Activated CD8-positive, alpha-beta memory T cell treated with anti-CD3 and anti-CD28 coated beads for 36 hours (primary cell): ENCODE results near the gene ZBTB39. TPM values are rescaled to one million over a fixed set of nuclear protein-coding genes. Genes with fewer than 3 reads are reported as not detected.
"Not testable (repeated sequence)": the region's sequence is repeated elsewhere in the genome, so short reads cannot be mapped to it uniquely, and the experiment has no call there.

Experiments used
- CTCF ChIA-PET: fragments of 350-600 bp; sonication (Branson Sonifier 250); formaldehyde crosslinking; loops from one replicate; lab custom pipeline; 2021; ENCODE audit warnings: antibody characterized with exemption; lab: Charles Lee
- POLR2A ChIA-PET: fragments of 350-600 bp; sonication (Branson Sonifier 250); formaldehyde crosslinking; loops from one replicate; lab custom pipeline; 2021; ENCODE audit warnings: antibody characterized with exemption; lab: Charles Lee
- total RNA-seq, 2 experiments: library from RNA; stranded (reverse); gene quantifications; one replicate each; pipeline ENCODE4 v1.2.3, GENCODE V29; 2021

ZBTB39 gene
- total RNA-seq, 2 experiments from 2014 or later: 8.2 to 8.7 TPM

- ChIA-PET POLR2A (no interaction called here), CTCF (interaction anchor here (0.6 kb wide), 1 partner anchor 29 kb away, joined by 5 read pairs; no protein-coding TSS in a partner anchor)
These were observed 12.1 kb downstream of the ZBTB39 start for GRCh38 chr12:56994231-56994746.

- ChIA-PET POLR2A (no interaction called here), CTCF (no interaction called here)
These were observed 13.0 kb downstream of the ZBTB39 start for GRCh38 chr12:56993346-56993745.

- POLR2A ChIA-PET: no interaction called here
These were observed 14.8 kb downstream of the ZBTB39 start for GRCh38 chr12:56991319-56992246.

GRCh38 chr12:56990648-56991318, 15.6 kb downstream of the ZBTB39 start:
- ChIA-PET POLR2A (no interaction called here), CTCF (interaction anchor here (0.6 to 1.2 kb wide), 2 partner anchors 122 to 184 kb away, joined by 3 read pairs; no protein-coding TSS in a partner anchor)

More at GRCh38 chr12:56991319-56992246, 14.8 kb downstream of the ZBTB39 start:
- CTCF ChIA-PET: interaction anchor here (1.2 kb wide), 1 partner anchor 121 kb away, joined by 3 read pairs; no protein-coding TSS in a partner anchor

DNA sequence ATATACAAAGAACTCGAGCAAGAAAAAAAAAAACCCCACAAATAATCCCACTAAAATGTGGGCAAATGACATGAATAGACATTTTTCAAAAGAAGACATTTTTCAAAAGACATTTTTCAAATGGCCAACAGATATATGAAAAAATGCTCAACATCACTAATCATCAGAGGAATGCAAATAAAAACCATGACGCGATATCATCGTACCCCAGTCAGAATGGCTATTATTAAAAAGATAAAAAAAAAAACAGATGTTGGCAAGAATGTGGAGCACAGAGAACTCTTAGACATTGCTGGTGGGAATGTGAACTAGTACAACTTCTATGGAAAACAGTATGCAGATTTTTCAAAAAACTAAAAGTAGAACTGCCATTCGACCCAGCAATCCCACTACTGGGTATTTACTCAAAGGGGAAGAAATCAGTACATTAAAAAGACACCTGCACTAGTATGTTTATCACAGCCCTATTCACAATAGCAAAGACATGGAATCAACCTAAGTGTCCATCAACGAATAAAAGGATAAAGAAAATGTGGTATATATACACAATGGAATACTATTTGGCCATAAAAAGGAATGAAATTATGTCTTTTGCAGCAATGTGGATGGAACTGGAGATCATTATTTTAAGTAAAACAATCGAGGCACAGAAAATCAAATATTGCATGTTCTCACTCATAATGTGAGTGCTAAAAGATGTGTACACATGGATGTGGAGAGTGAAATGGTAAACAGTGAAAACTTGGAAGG, 16.3 kb downstream of the ZBTB39 start:
- CTCF ChIA-PET: interaction anchor here (0.6 kb wide), 1 partner anchor 183 kb away, joined by 3 read pairs; no protein-coding TSS in a partner anchor
- POLR2A ChIA-PET: no interaction called here

DNA sequence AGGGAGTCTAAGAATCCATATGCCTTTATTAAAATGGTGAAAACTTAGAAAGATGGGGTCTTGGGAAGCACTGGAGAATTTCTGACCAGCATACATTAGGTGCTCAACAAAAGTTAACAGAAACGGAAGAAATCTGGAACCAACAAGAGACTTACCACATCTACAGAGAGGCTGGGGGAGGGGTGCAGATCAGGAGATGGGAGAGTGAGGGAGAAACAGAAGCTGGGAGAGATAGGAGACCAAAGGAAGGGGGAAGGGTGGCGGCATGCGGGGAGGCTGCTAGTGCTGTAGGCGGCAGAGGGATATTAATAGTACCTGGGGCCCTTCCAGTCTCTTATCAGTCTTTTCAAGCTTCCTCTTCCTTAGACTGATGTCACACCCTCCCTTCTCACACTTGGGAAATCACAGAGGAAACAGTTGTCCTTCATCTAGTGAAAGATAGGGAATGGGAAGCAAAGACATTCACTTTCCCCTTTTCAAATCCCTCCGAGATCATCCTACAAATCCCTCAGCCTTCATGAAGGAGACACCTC, 18.1 kb downstream of the ZBTB39 start:
- ChIA-PET POLR2A (no interaction called here), CTCF (interaction anchor here (0.8 to 2.5 kb wide), 18 partner anchors 9 to 278 kb away, joined by 3 to 18 read pairs (median 4); no protein-coding TSS in a partner anchor)

GRCh38 chr12:56987551-56988053, 18.7 kb downstream of the ZBTB39 start:
- POLR2A ChIA-PET: no interaction called here
- CTCF ChIA-PET: interaction anchor here (0.6 to 2.5 kb wide), 17 partner anchors 10 to 278 kb away, joined by 3 to 18 read pairs (median 4); no protein-coding TSS in a partner anchor

DNA sequence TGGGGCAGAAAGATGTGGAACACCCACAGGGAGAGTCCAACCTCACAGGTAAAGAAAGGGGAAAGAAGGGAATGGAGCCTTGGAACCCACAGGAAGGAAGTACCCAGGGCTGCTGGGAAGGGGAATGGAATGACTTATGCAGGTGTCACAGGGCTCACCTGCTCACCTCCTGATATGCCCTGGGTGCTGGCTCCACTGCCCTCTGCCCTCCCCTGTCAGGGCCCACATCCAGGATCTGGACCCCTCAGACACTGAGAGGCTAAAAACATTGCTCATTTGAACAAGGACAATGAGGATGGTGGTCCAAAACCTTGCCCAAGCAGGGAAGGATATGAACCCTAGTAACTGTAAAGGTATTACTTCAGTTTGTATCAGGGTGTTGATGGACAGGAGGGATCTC, 19.3 kb downstream of the ZBTB39 start:
- CTCF ChIA-PET: interaction anchor here (1.0 to 2.5 kb wide), 11 partner anchors 11 to 233 kb away, joined by 3 to 18 read pairs (median 5); no protein-coding TSS in a partner anchor
- POLR2A ChIA-PET: no interaction called here

- POLR2A ChIA-PET, CTCF ChIA-PET: not testable (repeated sequence)
These were observed 20.6 kb downstream of the ZBTB39 start for GRCh38 chr12:56985714-56986113.

DNA sequence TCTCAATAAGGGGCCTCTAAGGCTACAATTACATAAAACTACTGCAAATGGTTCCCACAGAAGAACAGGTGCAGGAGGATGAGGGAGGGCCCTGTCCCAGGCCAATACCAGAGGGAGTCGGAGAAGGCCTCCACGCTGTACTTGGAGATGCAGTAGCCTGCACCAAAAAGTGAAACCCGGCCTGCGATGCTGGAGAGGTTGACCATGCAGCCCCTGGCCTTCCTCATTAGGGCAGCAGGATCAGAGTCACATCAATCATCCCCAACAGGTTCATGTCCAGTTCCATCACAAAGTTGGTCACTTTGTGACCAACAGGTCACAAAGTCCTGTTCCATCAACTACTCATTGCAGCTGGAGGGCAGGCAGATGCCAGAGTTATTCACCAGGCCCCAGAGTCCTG, 23.0 kb downstream of the ZBTB39 start:
- ChIA-PET CTCF (no interaction called here), POLR2A (no interaction called here)

DNA sequence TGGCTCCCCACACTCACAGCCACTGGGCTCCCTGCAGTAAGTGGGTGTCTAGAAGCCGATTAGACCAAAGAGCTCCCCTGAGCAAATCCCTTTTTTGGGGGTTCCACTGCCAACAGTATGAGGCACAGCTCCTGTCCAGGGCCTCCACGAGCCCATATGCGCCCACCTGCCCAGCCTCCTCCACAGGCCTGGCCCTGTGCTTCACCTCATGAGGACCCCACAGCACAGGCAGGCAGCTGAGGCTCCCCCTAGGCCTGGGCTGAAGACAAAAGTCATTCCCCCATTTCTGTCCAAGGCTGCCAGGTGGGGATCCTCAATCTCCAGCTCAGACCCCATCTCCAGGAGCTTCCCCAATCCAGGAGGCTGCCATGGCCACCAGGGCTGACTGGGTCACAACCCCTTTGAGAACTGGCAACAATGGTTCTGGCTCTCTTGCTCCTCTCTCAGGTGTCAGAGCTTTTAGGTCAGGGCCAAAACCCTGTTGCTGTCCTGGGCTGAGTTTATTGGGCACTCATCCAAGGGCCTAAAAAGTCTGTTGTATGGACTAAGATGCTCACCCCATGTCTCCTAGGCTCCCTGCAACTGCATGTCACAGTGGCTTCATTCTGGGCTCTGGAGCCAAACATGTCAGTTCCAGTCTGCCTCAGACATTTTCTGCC, 23.6 kb downstream of the ZBTB39 start:
- CTCF ChIA-PET, POLR2A ChIA-PET: not testable (repeated sequence)

GRCh38 chr12:56980941-56981530, 25.3 kb downstream of the ZBTB39 start:
- ChIA-PET POLR2A (no interaction called here), CTCF (no interaction called here)

DNA sequence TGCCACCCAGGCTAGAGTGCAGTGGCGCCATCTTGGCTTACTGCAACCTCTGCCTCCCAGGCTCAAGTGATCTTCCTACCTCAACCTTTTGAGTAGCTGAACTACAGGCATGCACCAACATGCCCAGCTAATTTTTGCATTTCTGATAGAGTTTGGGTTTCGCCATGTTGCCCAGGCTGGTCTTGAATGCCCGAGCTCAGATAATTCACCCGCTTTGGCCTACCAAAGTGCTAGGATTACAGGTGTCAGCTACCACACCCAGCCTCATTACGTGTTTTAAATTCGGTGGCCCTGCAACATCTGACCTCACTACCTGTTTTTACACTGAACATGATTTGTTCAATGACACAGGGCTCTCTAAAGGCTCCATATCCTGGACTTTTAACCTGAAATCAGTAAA, 26.1 kb downstream of the ZBTB39 start:
- CTCF ChIA-PET: no interaction called here
- POLR2A ChIA-PET: no interaction called here

DNA sequence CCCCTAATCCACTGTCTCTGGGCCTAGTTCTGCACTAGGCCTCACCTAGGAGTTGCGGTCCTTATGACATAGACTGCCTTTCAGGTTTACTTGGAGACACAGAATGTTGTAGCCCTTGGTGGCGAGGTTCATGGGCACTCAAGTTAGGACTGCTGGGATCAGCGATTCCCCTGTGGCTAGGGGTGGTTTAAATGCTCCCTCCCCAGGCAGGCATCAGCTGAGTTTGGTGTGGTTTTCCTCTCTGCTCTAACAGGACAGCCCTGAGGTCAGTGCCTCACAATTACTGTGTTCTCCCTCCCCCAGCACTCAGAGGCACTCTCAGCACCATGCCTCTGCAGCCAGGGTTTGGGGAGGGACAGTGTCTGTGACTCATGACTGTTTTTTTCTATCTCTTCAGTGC, 26.7 kb downstream of the ZBTB39 start:
- POLR2A ChIA-PET: no interaction called here

GRCh38 chr12:56978397-56979138, 27.8 kb downstream of the ZBTB39 start:
- ChIA-PET CTCF (interaction anchor here (0.5 kb wide), 1 partner anchor 133 kb away, joined by 3 read pairs; no protein-coding TSS in a partner anchor), POLR2A (no interaction called here)

More for the DNA sequence above, 26.7 kb downstream of the ZBTB39 start:
- CTCF ChIA-PET: no interaction called here

GRCh38 chr12:56977361-56977760, 29.0 kb downstream of the ZBTB39 start:
- CTCF ChIA-PET, POLR2A ChIA-PET: not testable (repeated sequence)

- CTCF ChIA-PET, POLR2A ChIA-PET: not testable (repeated sequence)
These were observed 32.1 kb downstream of the ZBTB39 start for GRCh38 chr12:56974224-56974623.
